HepG2 (cell line): ENCODE data around the gene MYADML2. TPM values are rescaled to one million over a fixed set of nuclear protein-coding genes. Genes with fewer than 3 reads are reported as not detected.

Experiments used
- AGO1 ChIP-seq: fragments of 200-400 bp; formaldehyde crosslinking; IDR thresholded peaks from 2 replicates; pipeline ENCODE4 v1.6.1; 2017; ENCODE audit warnings: mild to moderate bottlenecking, low read depth, low read length, moderate library complexity; ENCODE audit not compliant: poor library complexity, severe bottlenecking
- ARID4A ChIP-seq: sonication (generic); formaldehyde crosslinking; IDR thresholded peaks from 2 replicates; pipeline ENCODE4 v1.5.0; 2020; ENCODE audit warnings: mild to moderate bottlenecking, missing genetic modification reagents, borderline replicate concordance
- ARNTL ChIP-seq: sonication (generic); formaldehyde crosslinking; IDR thresholded peaks from 2 replicates; pipeline ENCODE4 v1.4.0; 2020; ENCODE audit warnings: mild to moderate bottlenecking, missing genetic modification reagents
- CAMTA2 ChIP-seq: sonication (generic); formaldehyde crosslinking; IDR thresholded peaks from 2 replicates; pipeline ENCODE4 v1.4.0; 2020; ENCODE audit warnings: mild to moderate bottlenecking, missing genetic modification reagents, borderline replicate concordance
- CEBPG ChIP-seq: IDR thresholded peaks from 2 replicates; pipeline ENCODE4 v1.6.1; 2016
- CREB1 ChIP-seq, 2 experiments: fragments of 450-650 bp in 1 of 2; IDR thresholded peaks; 2 replicates each; pipeline ENCODE4 v1.6.1; 2016 to 2017; ENCODE audit warnings: control low read depth in 1 of 2, mild to moderate bottlenecking in 1 of 2, missing compliant biosample characterization in 1 of 2, missing genetic modification characterization in 1 of 2
- E2F1 ChIP-seq: sonication (generic); formaldehyde crosslinking; IDR thresholded peaks from 2 replicates; pipeline ENCODE4 v1.5.0; 2020; ENCODE audit warnings: missing genetic modification reagents
- EP300 ChIP-seq, 3 experiments: sonication (generic) in 1 of 3; formaldehyde crosslinking in 1 of 3; IDR thresholded peaks; 2 replicates each; pipeline versions ENCODE4 v1.5.1 to v1.6.1; 2011 to 2020; ENCODE audit warnings: low read depth in 2 of 3, low read length in 2 of 3, borderline replicate concordance in 1 of 3, improper control_type of control experiment in 1 of 3, mild to moderate bottlenecking in 1 of 3, missing genetic modification reagents in 1 of 3, moderate library complexity in 1 of 3
- HBP1 ChIP-seq: IDR thresholded peaks from 2 replicates; pipeline ENCODE4 v1.6.1; 2016; ENCODE audit warnings: low read depth, control low read depth
- KDM5B ChIP-seq: sonication (generic); formaldehyde crosslinking; IDR thresholded peaks from 2 replicates; pipeline ENCODE4 v1.4.0; 2020; ENCODE audit warnings: missing genetic modification reagents, mild to moderate bottlenecking, borderline replicate concordance
- NRL ChIP-seq: sonication (generic); formaldehyde crosslinking; IDR thresholded peaks from 2 replicates; pipeline ENCODE4 v1.5.0; 2020; ENCODE audit warnings: missing genetic modification reagents, mild to moderate bottlenecking, moderate library complexity, borderline replicate concordance
- SNAPC2 ChIP-seq: sonication (generic); formaldehyde crosslinking; IDR thresholded peaks from 2 replicates; pipeline ENCODE4 v1.8.1; 2022; ENCODE audit warnings: mild to moderate bottlenecking, missing genetic modification reagents
- STAT6 ChIP-seq: sonication (generic); formaldehyde crosslinking; IDR thresholded peaks from 2 replicates; pipeline ENCODE4 v1.4.0; 2020; ENCODE audit warnings: missing genetic modification reagents, mild to moderate bottlenecking, borderline replicate concordance
- ZBTB3 ChIP-seq: sonication (generic); formaldehyde crosslinking; IDR thresholded peaks from 2 replicates; pipeline ENCODE4 v1.4.0; 2020; ENCODE audit warnings: low read depth, mild to moderate bottlenecking, moderate library complexity, missing genetic modification reagents, borderline replicate concordance
- ZNF234 ChIP-seq: sonication (generic); formaldehyde crosslinking; conservative IDR thresholded peaks from 2 replicates; pipeline ENCODE4 v1.5.1; 2020; ENCODE audit warnings: mild to moderate bottlenecking, missing genetic modification reagents
- ZNF441 ChIP-seq: sonication (generic); formaldehyde crosslinking; IDR thresholded peaks from 2 replicates; pipeline ENCODE4 v1.7.0; 2021; ENCODE audit warnings: missing genetic modification reagents, borderline replicate concordance
- ZNF605 ChIP-seq: sonication (generic); formaldehyde crosslinking; IDR thresholded peaks from 2 replicates; pipeline ENCODE4 v1.8.0; 2022; ENCODE audit warnings: mild to moderate bottlenecking, missing genetic modification reagents
- polyA plus RNA-seq, 8 experiments: library from polyadenylated mRNA; depleted of rRNA in 3 of 8; stranded (reverse) in 7 of 8; unstranded in 1 of 8; fragments of >200 nt; fragmentation: Illumina TruSeq in 4 of 8; extraction: Trizol in 4 of 8; gene quantifications; 2 replicates each; pipeline versions ENCODE4 v1.2.1 to v1.2.3, GENCODE V29; 2011 to 2016; ENCODE audit warnings: low read depth in 4 of 8, missing spikeins in 1 of 8, mixed read lengths in 1 of 8; ENCODE audit not compliant: insufficient read depth in 1 of 8
- total RNA-seq, 5 experiments: library from RNA; depleted of rRNA; stranded (reverse); fragments of >200 nt; fragmentation: Illumina TruSeq; extraction: Trizol; gene quantifications; 2 replicates each; pipeline ENCODE4 v1.2.3, GENCODE V29; 2016; ENCODE audit warnings: low read depth in 1 of 5

Gene MYADML2
- total and polyA plus RNA-seq, 2 of the 13 experiments (the other 11 are each of a cell fraction or from before 2014, with no cell fraction given) = not detected

GRCh38 chr17:81992306-81993102, 45.5 kb upstream of the MYADML2 start (continued):
- TF ChIP-seq KDM5B (CRISPR knock-in tag) (peak; percentile 99), EP300 (IDR thresholded peaks at IDR 0.05; ENCODE audit: low read depth in 2 of 2, low read length in 2 of 2) (peak; percentile 69 to 89; a peak in 3 of 4 replicates), EP300 (CRISPR knock-in tag; IDR thresholded peaks at IDR 0.05; ENCODE audit: borderline replicate concordance) (peak; percentile 90), E2F1 (CRISPR knock-in tag) (peak; percentile 74), HBP1 (peak; percentile 96; the same call in 1 of the 2 replicates), AGO1 (peak; percentile 73), ARNTL (CRISPR knock-in tag) (peak; percentile 99), ZNF441 (peak; percentile 92), SNAPC2 (CRISPR knock-in tag) (peak; percentile 80; the same call in 1 of the 2 replicates), STAT6 (peak; percentile 6; the same call in 1 of the 2 replicates), CREB1 (IDR thresholded peaks at IDR 0.05) (no peak; the same call in 1 of the 2 replicates), CREB1 (CRISPR knock-in tag; IDR thresholded peaks at IDR 0.05) (no peak), CEBPG (CRISPR knock-in tag) (peak; percentile 39; the same call in 1 of the 2 replicates), ZNF605 (CRISPR knock-in tag) (peak; percentile 92), CAMTA2 (CRISPR knock-in tag) (peak; percentile 95), NRL (peak; percentile 99), ARID4A (peak; percentile 69; the same call in 1 of the 2 replicates), ZNF234 (CRISPR knock-in tag) (peak; percentile 93; the same call in 1 of the 2 replicates), ZBTB3 (CRISPR knock-in tag) (0 out of 2 replicates have a peak, but pooled peaks have one; percentile 54)
